HG03460 (cell line): ENCODE data around the gene PRKG2.
"Not testable (repeated sequence)": the region's sequence is repeated elsewhere in the genome, so short reads cannot be mapped to it uniquely, and the experiment has no call there.

ENCODE experiments used
- ATAC-seq: cut with Tn5 transposase; IDR thresholded peaks from one replicate; pipeline ENCODE4 v1.9.1; 2021; ENCODE audit not compliant: unreplicated experiment

PRKG2 gene

GRCh38 chr4:81164126-81164525 is 50.9 kb downstream of the PRKG2 start:
- no peak for ATAC-seq

- no peak for ATAC-seq
Observed at GRCh38 chr4:81162752-81163458, 52.1 kb downstream of the PRKG2 start.

GRCh38 chr4:81153714-81154323 is 61.2 kb downstream of the PRKG2 start:
- ATAC-seq = not testable (repeated sequence)

GRCh38 chr4:81152839-81153713 is 61.9 kb downstream of the PRKG2 start:
- no peak for ATAC-seq

GRCh38 chr4:81149976-81150375 is 65.0 kb downstream of the PRKG2 start:
- ATAC-seq = no peak

GRCh38 chr4:81148576-81148975 is 66.4 kb downstream of the PRKG2 start:
- no peak for ATAC-seq

- ATAC-seq = no peak
Observed at GRCh38 chr4:81146466-81146865, 68.6 kb downstream of the PRKG2 start.

- no peak for ATAC-seq
Observed at GRCh38 chr4:81143183-81143582, 71.8 kb downstream of the PRKG2 start.

- ATAC-seq = no peak
Observed at GRCh38 chr4:81142744-81143143, 72.3 kb downstream of the PRKG2 start.

- no peak for ATAC-seq
Observed at GRCh38 chr4:81137894-81138293, 77.1 kb downstream of the PRKG2 start.

- no peak for ATAC-seq
Observed at GRCh38 chr4:81137446-81137845, 77.6 kb downstream of the PRKG2 start.

GRCh38 chr4:81136161-81136905 is 78.7 kb downstream of the PRKG2 start:
- ATAC-seq = no peak

- ATAC-seq = no peak
Observed at GRCh38 chr4:81135501-81135900, 79.5 kb downstream of the PRKG2 start.

GRCh38 chr4:81131563-81131962 is 83.5 kb downstream of the PRKG2 start:
- no peak for ATAC-seq

GRCh38 chr4:81131066-81131465 is 84.0 kb downstream of the PRKG2 start:
- no peak for ATAC-seq

GRCh38 chr4:81130569-81130968 is 84.5 kb downstream of the PRKG2 start:
- no peak for ATAC-seq

GRCh38 chr4:81120055-81120454 is 95.0 kb downstream of the PRKG2 start:
- no peak for ATAC-seq

GRCh38 chr4:81118086-81118485 is 96.9 kb downstream of the PRKG2 start:
- ATAC-seq = no peak

GRCh38 chr4:81116566-81116965 is 98.5 kb downstream of the PRKG2 start:
- ATAC-seq = no peak

GRCh38 chr4:81113024-81113423 is 102.0 kb downstream of the PRKG2 start:
- no peak for ATAC-seq

- ATAC-seq = no peak
Observed at GRCh38 chr4:81109356-81109755, 105.7 kb downstream of the PRKG2 start.
